Measurements from ENCODE around the gene SFXN5. TPM values are rescaled to one million over a fixed set of nuclear protein-coding genes. Genes with fewer than 3 reads are reported as not detected.
A peak's percentile ranks its signal among the peaks of the same experiment; 100 is the strongest.

SFXN5 gene
- total RNA-seq, 1 experiment from 2014 or later: 11.3 TPM

DNA sequence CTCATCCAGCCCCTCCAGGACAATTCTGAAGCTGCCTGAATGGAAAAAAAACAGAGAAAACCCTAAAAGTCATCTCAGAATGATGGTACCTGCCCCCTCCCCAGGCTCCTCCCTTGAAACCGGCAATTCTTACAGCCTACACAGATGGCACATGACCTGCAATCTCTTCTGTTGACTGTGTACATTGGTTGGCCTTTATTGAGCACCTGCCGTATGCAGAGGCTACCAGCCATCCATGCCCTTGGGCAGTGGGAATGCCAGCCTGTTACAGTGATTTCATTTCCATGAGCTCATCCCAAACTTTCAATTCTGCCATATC is 97.1 kb downstream of the SFXN5 start:
- TF ChIP-seq CTCF (IDR thresholded peaks at IDR 0.05; ENCODE audit: unreplicated experiment): no peak
- CTCF ChIA-PET: interaction anchor here (0.8 to 2.4 kb wide), 6 partner anchors 9 to 87 kb away, joined by 4 to 36 read pairs (median 6); partner anchors contain the start of gene SPR
- Mint-ChIP-seq H3K4me1 (ENCODE audit: low read depth, unreplicated experiment) (no peaks in the 10 kb centered on the region), H3K27me3 (ENCODE audit: unreplicated experiment) (peaks cover 12% of the 10 kb centered on the region), H3K4me3 (ENCODE audit: low read depth, unreplicated experiment) (no peak overlapping the region), H3K9me3 (ENCODE audit: low read depth, unreplicated experiment) (no peaks in the 10 kb centered on the region), H3K36me3 (ENCODE audit: insufficient read depth, unreplicated experiment) (no peaks in the 10 kb centered on the region), H3K27ac (ENCODE audit: unreplicated experiment) (no peak overlapping the region)
- intact Hi-C loops (cut with micrococcal nuclease; ENCODE audit: unreplicated experiment): no loop called here
- no TSS peak for BruUV-seq (replicated peaks)
- no peak for DNase-seq

DNA sequence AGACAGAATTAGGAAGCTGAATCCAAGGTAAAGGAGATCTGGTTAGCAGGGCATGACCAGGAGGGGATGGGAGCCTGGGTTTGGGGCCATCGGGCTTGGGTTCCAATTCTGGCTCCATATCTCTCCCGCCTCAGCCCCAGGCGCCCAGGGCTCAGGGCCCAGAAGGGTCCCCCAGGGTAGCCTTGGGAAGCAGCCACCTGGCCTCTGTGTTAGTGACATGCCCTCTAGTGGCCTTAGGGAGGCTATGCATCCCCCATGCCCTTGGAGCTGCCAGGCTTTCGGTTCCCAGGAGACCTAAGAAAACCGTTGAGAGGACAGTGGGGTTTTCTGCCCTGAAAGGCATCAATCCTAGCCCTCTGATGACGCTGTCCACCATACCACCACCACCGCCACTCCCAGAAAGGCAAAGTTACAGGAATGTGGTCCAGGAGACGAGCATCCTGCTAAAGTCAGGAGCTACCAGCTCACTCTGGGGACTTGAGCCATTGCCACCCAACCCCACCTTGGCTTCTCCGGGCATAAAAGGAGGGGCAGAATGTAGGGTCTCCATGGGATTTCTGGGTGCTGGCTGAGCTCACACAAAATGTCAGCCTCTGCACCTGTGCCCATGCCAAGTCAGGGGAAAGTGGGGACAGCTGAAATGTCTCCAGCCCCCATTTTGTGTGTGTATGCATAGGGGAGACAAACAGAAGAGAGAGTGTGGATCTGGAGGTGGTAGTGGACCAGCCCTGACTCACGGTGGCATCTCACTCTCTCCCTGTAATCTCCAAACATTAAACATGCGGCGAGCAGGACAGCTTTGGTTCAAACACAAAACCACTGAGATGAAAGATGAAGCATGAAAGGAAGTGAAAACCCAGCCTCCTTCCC is 97.7 kb downstream of the SFXN5 start:
- no peaks in the 10 kb centered on the region for H3K9me3 Mint-ChIP-seq (ENCODE audit: low read depth, unreplicated experiment)
- H3K36me3 Mint-ChIP-seq (ENCODE audit: insufficient read depth, unreplicated experiment): no peaks in the 10 kb centered on the region
- H3K4me1 Mint-ChIP-seq (ENCODE audit: low read depth, unreplicated experiment): no peaks in the 10 kb centered on the region
- intact Hi-C loops (cut with micrococcal nuclease; ENCODE audit: unreplicated experiment): loop anchor here (1.0 kb wide), 1 partner anchor 82 kb away; no protein-coding TSS in a partner anchor
- no TSS peak for BruUV-seq (replicated peaks)
- CTCF ChIA-PET: interaction anchor here (0.7 to 2.4 kb wide), 8 partner anchors 10 to 202 kb away, joined by 3 to 36 read pairs (median 5); partner anchors contain the start of gene SPR
- peaks cover 12% of the 10 kb centered on the region for H3K27me3 Mint-ChIP-seq (ENCODE audit: unreplicated experiment)
- peak; percentile 84 for TF ChIP-seq CTCF (IDR thresholded peaks at IDR 0.05; ENCODE audit: unreplicated experiment)
- peak; percentile 58 for DNase-seq
- no peak overlapping the region for H3K27ac Mint-ChIP-seq (ENCODE audit: unreplicated experiment)
- no peak overlapping the region for H3K4me3 Mint-ChIP-seq (ENCODE audit: low read depth, unreplicated experiment)

DNA sequence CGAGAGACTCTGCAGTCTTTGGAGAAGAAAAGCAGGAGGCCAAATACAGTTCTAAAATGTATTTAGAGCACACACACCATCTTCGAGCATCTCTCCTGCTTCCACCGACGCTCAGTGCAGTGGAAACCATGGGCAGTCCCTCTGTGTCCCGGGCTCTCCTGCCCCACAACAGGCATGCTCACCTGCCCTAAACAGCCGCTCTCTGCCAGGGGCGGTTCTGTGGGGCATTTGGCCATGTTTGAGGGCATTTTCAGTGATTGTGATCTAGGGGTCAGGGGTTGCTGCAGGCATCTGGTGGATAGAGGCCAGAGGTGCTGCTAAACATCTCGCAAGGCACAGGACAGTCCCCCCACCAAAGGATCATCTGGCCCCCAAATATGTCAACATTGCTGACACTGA is 98.4 kb downstream of the SFXN5 start:
- no TSS peak for BruUV-seq (replicated peaks)
- Mint-ChIP-seq H3K27ac (ENCODE audit: unreplicated experiment) (no peak overlapping the region), H3K36me3 (ENCODE audit: insufficient read depth, unreplicated experiment) (no peaks in the 10 kb centered on the region)

More for the DNA sequence above, 98.4 kb downstream of the SFXN5 start:
- intact Hi-C loops (cut with micrococcal nuclease; ENCODE audit: unreplicated experiment): loop anchor here (1.0 kb wide), 1 partner anchor 81 kb away; no protein-coding TSS in a partner anchor
- Mint-ChIP-seq H3K4me1 (ENCODE audit: low read depth, unreplicated experiment) (no peaks in the 10 kb centered on the region), H3K9me3 (ENCODE audit: low read depth, unreplicated experiment) (no peaks in the 10 kb centered on the region), H3K4me3 (ENCODE audit: low read depth, unreplicated experiment) (no peak overlapping the region), H3K27me3 (ENCODE audit: unreplicated experiment) (peaks cover 12% of the 10 kb centered on the region)
- CTCF ChIA-PET: interaction anchor here (1.1 to 2.4 kb wide), 4 partner anchors 10 to 86 kb away, joined by 3 to 36 read pairs (median 7); partner anchors contain the start of gene SPR
- DNase-seq: no peak
- no peak for TF ChIP-seq CTCF (IDR thresholded peaks at IDR 0.05; ENCODE audit: unreplicated experiment)
